PC-3 (cell line): ENCODE measurements around the gene POGLUT3. TPM values are rescaled to one million over a fixed set of nuclear protein-coding genes. Genes with fewer than 3 reads are reported as not detected.

Experiments used
- ATAC-seq: fragments of 200-7000 bp; cut with Tn5 transposase; 2 replicates; pipeline ENCODE4 v1.9.1; 2020; ENCODE audit warnings: mild to moderate bottlenecking, moderate library complexity
- BruUV-seq: library from RNA; stranded (reverse); fragments of 400-500 nt; replicated peaks from 2 replicates; lab custom pipeline; 2021; lab: Mats Ljungman, UMichigan
- CTCF ChIA-PET: fragments of 300-600 bp; sonication (Branson Sonifier 250); formaldehyde crosslinking; loops from one replicate; lab custom pipeline; 2022; ENCODE audit warnings: antibody characterized with exemption; lab: Charles Lee
- POLR2A ChIA-PET: fragments of 300-600 bp; sonication (Branson Sonifier 250); formaldehyde crosslinking; loops from one replicate; lab custom pipeline; 2022; ENCODE audit warnings: antibody characterized with exemption; ENCODE audit not compliant: unreplicated experiment; lab: Charles Lee
- DNase-seq: peaks from one replicate; pipeline ENCODE4 v3.0.0-alpha.2; 2015
- H2AFZ ChIP-seq: fragments of 300-600 bp; sonication (generic); 2 replicates; pipeline ENCODE4 v1.6.0; 2016; ENCODE audit warnings: antibody characterized with exemption, low read length
- H3F3A ChIP-seq: fragments of 300-600 bp; sonication (generic); one replicate; pipeline ENCODE4 v1.6.0; 2017; ENCODE audit warnings: antibody characterized with exemption, low read length, control low read depth, mild to moderate bottlenecking; ENCODE audit not compliant: unreplicated experiment
- H3K27ac ChIP-seq: fragments of 300-600 bp; sonication (generic); 2 replicates; pipeline ENCODE4 v1.5.1; 2016; ENCODE audit warnings: mild to moderate bottlenecking, low read length
- H3K27me3 ChIP-seq: fragments of 300-600 bp; sonication (generic); 2 replicates; pipeline ENCODE4 v1.6.1; 2016; ENCODE audit warnings: low read length, mixed read lengths
- H3K36me3 ChIP-seq: fragments of 300-600 bp; sonication (generic); 2 replicates; pipeline ENCODE4 v1.6.1; 2016; ENCODE audit warnings: low read depth, mixed run types, low read length, mixed read lengths
- H3K4me1 ChIP-seq: fragments of 300-600 bp; sonication (generic); 2 replicates; pipeline ENCODE4 v1.5.1; 2016; ENCODE audit warnings: low read length; ENCODE audit not compliant: insufficient read depth
- H3K4me2 ChIP-seq: fragments of 300-600 bp; sonication (generic); 2 replicates; pipeline ENCODE4 v1.6.0; 2016; ENCODE audit warnings: low read length
- H3K4me3 ChIP-seq: fragments of 300-600 bp; sonication (generic); 2 replicates; pipeline ENCODE4 v1.5.1; 2016; ENCODE audit warnings: mild to moderate bottlenecking, low read length, mixed read lengths
- H3K79me2 ChIP-seq: fragments of 300-600 bp; sonication (generic); 2 replicates; pipeline ENCODE4 v1.6.1; 2017; ENCODE audit warnings: low read length, mixed read lengths
- H3K9ac ChIP-seq: fragments of 300-600 bp; sonication (generic); 2 replicates; pipeline ENCODE4 v1.6.0; 2016; ENCODE audit warnings: mild to moderate bottlenecking, low read length
- H3K9me2 ChIP-seq: fragments of 300-600 bp; sonication (generic); replicated peaks from 2 replicates; pipeline ENCODE4 v1.6.1; 2016; ENCODE audit warnings: mixed run types, low read length, mixed read lengths
- H3K9me3 ChIP-seq: fragments of 300-600 bp; sonication (generic); 2 replicates; pipeline ENCODE4 v1.6.1; 2016; ENCODE audit warnings: low read length, mixed read lengths
- H4K20me1 ChIP-seq: fragments of 300-600 bp; sonication (generic); 2 replicates; pipeline ENCODE4 v1.6.1; 2016; ENCODE audit warnings: low read length, mixed read lengths
- EZH2 ChIP-seq: fragments of 300-600 bp; sonication (generic); IDR thresholded peaks from one replicate; pipeline ENCODE4 v1.6.1; 2017; ENCODE audit warnings: antibody characterized with exemption, mild to moderate bottlenecking, low read length; ENCODE audit not compliant: unreplicated experiment
- EZH2phosphoT487 ChIP-seq: fragments of 300-600 bp; sonication (generic); IDR thresholded peaks from 2 replicates; pipeline ENCODE4 v1.6.1; 2018; ENCODE audit warnings: mild to moderate bottlenecking, antibody characterized with exemption, low read length, borderline replicate concordance
- intact Hi-C: fragments of 100-400 bp; cut with micrococcal nuclease; formaldehyde crosslinking; loops from 2 replicates; pipeline ENCODE4 v1.9.0; 2023
- total RNA-seq: library from RNA; depleted of rRNA; stranded (reverse); fragments of >200 nt; gene quantifications from 2 replicates; pipeline ENCODE4 v1.2.3, GENCODE V29; 2014; rRNA removed
- TF ChIP-seq, protein P1 (sequence below): fragments of 300-600 bp; sonication (generic); conservative IDR thresholded peaks from 2 replicates; pipeline ENCODE4 v1.5.1; 2017; ENCODE audit warnings: antibody characterized with exemption, low read depth, mild to moderate bottlenecking, low read length

The POGLUT3 gene
- total RNA-seq, 1 experiment from 2014 or later: 36.2 TPM

DNA sequence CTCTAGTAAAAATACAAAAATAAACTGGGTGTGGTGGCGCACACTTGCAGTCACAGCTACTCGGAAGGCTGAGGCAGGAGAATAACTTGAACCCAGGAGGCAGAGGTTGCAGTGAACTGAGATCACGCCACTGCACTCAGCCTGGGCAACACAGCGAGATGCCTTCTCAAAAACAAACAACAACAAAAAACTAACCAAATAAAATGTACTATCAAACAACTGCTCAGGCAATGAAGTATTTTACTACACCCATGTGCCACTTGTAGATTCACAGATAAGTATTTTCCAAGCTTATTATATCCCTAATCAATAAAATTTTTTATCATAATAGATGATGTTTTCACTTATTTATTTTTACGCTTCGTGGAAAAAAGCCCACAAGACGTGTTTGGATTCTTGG, 31.8 kb downstream of the POGLUT3 start:
- DNase-seq (no peak), ATAC-seq (no peak)
- ChIA-PET CTCF (no interaction called here), POLR2A (no interaction called here)
- Histone ChIP-seq H3K9me3 (no peaks in the 10 kb centered on the region), H2AFZ (peak overlapping the region; percentile 80), H4K20me1 (no peaks in the 10 kb centered on the region), H3K9ac (peak overlapping the region; percentile 85), H3K4me1 (peaks cover 6% of the 10 kb centered on the region; the same call in 1 of the 2 replicates), H3K27me3 (no peaks in the 10 kb centered on the region), H3K36me3 (no peaks in the 10 kb centered on the region), H3K27ac (peak overlapping the region; percentile 86), H3K4me3 (peak overlapping the region; percentile 74), H3F3A (peaks cover 4% of the 10 kb centered on the region), H3K4me2 (peak overlapping the region; percentile 85), H3K79me2 (no peaks in the 10 kb centered on the region), H3K9me2 (no peaks in the 10 kb centered on the region)
- BruUV-seq: no TSS peak
- TF ChIP-seq, protein P1, sequence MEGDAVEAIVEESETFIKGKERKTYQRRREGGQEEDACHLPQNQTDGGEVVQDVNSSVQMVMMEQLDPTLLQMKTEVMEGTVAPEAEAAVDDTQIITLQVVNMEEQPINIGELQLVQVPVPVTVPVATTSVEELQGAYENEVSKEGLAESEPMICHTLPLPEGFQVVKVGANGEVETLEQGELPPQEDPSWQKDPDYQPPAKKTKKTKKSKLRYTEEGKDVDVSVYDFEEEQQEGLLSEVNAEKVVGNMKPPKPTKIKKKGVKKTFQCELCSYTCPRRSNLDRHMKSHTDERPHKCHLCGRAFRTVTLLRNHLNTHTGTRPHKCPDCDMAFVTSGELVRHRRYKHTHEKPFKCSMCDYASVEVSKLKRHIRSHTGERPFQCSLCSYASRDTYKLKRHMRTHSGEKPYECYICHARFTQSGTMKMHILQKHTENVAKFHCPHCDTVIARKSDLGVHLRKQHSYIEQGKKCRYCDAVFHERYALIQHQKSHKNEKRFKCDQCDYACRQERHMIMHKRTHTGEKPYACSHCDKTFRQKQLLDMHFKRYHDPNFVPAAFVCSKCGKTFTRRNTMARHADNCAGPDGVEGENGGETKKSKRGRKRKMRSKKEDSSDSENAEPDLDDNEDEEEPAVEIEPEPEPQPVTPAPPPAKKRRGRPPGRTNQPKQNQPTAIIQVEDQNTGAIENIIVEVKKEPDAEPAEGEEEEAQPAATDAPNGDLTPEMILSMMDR: no peak
- TF ChIP-seq EZH2phosphoT487 (no peak), EZH2 (no peak)
- intact Hi-C loops: loop anchor here (5.0 to 10.0 kb wide), 2 partner anchors 122 to 349 kb away; no protein-coding TSS in a partner anchor

DNA sequence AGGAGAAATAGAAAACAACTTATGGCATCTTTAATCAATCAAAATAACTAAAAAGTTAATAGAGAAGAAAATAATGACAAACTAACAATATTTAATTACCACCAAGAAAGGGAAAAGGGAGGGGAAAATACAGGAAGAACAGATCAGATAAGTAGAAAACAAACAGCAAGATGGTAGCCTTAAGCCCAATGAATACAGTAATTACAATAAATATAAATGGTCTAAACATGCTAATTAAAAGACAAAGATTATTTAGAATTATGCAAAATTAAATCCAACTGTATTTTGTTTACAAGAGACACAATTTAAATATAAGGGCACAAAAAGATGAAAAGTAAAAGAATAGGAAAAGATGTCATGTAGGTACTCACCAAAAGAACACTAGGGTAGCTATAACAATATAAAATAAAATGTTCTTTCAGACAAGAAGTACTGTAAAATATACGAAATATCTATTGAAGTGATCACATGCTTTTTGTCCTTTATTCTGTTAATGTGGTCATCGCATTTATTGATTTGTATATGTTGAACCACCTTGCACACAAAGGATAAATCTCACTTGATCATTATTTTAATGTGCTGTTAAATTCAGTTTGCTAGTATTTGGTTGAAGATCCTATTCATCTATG, 44.9 kb downstream of the POGLUT3 start:
- Histone ChIP-seq H3K27ac (no peak overlapping the region), H3K4me2 (no peak overlapping the region), H3F3A (no peaks in the 10 kb centered on the region), H3K9ac (no peak overlapping the region), H3K9me3 (peaks cover 6% of the 10 kb centered on the region), H3K4me3 (no peak overlapping the region), H4K20me1 (no peaks in the 10 kb centered on the region), H3K36me3 (no peaks in the 10 kb centered on the region), H2AFZ (no peak overlapping the region), H3K4me1 (no peaks in the 10 kb centered on the region), H3K9me2 (no peaks in the 10 kb centered on the region), H3K27me3 (no peaks in the 10 kb centered on the region), H3K79me2 (no peaks in the 10 kb centered on the region)
- no peak for ATAC-seq
- BruUV-seq: no TSS peak
- TF ChIP-seq EZH2phosphoT487: no peak
- no peak for TF ChIP-seq EZH2
- TF ChIP-seq, protein P1: no peak
- intact Hi-C loops: no loop called here
- ChIA-PET POLR2A (interaction anchor here (0.6 kb wide), 1 partner anchor 45 kb away, joined by 3 read pairs; the partner anchor contains the start of gene POGLUT3), CTCF (no interaction called here)
- DNase-seq: no peak

Other genes starting within 250 kb of the POGLUT3 start
- 0.62 and 2.7 TPM in 2 replicates for gene C11orf65, start 30.9 kb downstream of the POGLUT3 start, total RNA-seq
- gene EXPH5, start 95.4 kb upstream of the POGLUT3 start, total RNA-seq: 13.5 and 14.1 TPM in 2 replicates
- gene DDX10, start 166.7 kb upstream of the POGLUT3 start, total RNA-seq: 55.2 and 73.0 TPM in 2 replicates